GM18951 (cell line): ENCODE results near the gene ARHGAP24.
"Not testable (repeated sequence)": the region's sequence is repeated elsewhere in the genome, so short reads cannot be mapped to it uniquely, and the experiment has no call there.

Source experiments
- POLR2A ChIP-seq: IDR thresholded peaks from 4 replicates; pipeline ENCODE4 v1.6.1; 2011; ENCODE audit warnings: mild to moderate bottlenecking; ENCODE audit not compliant: insufficient read length, insufficient read depth; ENCODE audit errors: extremely low read depth
- in situ Hi-C: fragments of 300-500 bp; cut with MboI; formaldehyde crosslinking; loops from one replicate; pipeline ENCODE4 v1.12.0; 2022; ENCODE audit warnings: low sequenced_read_pairs, mixed read lengths, inconsistent platforms; ENCODE audit not compliant: unreplicated experiment

Gene ARHGAP24

DNA sequence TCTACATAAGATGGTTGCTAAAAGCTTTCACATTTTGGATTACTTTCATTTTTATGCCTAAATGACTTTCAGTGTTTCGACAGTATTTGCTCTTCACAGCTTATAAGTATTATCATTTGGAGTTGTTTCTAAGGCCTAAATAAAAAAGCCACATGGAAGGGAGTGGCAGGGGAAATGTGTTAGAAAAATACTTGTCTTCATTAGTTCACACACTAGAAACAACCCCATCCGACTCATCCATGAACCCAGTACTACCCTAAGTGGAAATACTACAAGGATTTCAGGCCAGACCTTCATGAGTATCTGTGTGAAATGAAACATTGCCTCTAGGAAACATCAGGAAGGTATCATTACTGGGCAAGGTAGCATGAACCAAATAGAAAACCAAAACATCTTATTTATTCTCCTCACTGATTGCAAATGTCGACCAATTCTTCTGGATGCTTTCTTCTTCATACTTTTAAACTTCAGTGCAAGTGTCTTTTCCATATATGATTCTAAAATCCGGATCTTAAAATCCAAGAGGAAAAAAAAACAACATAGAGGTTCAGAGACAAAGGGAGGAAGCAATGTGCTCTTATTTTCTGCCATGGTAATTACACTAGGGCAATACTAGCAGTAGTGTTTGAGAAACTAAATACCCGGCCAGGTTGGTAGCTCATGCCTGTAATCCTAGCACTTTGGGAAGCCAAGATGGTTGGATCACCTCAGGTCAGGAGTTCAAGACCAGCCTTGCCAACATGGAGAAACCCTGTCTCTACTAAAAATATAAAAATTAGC is 349.4 kb downstream of the ARHGAP24 start:
- no peak for TF ChIP-seq POLR2A
- in situ Hi-C loops: no loop called here

DNA sequence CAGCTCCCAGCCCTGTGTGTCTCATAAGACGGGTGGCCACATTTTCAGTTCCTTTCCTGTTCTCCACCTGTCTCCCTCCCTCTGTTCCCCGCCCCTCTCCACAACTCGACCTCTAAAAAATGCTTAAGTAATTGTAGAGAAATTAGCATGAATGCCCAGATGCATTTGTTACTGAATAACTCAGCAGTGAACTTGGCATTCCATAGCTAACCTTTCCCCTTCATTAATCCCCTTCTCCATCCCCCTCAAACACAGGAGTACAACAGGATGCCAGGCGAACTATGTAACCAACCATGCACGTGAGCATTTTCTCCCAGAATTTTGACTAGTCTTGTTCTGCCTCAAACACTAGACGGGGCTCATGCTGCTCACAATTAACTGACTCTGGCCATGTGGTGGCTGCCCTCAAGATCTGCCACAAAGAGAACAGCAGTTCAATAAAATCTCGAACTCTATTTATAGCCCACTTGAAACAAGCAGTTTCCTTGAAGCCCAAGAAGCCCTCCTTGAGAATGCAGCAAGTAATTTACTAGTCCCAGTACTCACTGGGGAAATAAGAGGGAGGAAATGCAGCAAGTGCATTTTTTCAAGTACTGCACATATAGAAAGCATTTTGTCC is 351.2 kb downstream of the ARHGAP24 start:
- TF ChIP-seq POLR2A: no peak
- in situ Hi-C loops: no loop called here

DNA sequence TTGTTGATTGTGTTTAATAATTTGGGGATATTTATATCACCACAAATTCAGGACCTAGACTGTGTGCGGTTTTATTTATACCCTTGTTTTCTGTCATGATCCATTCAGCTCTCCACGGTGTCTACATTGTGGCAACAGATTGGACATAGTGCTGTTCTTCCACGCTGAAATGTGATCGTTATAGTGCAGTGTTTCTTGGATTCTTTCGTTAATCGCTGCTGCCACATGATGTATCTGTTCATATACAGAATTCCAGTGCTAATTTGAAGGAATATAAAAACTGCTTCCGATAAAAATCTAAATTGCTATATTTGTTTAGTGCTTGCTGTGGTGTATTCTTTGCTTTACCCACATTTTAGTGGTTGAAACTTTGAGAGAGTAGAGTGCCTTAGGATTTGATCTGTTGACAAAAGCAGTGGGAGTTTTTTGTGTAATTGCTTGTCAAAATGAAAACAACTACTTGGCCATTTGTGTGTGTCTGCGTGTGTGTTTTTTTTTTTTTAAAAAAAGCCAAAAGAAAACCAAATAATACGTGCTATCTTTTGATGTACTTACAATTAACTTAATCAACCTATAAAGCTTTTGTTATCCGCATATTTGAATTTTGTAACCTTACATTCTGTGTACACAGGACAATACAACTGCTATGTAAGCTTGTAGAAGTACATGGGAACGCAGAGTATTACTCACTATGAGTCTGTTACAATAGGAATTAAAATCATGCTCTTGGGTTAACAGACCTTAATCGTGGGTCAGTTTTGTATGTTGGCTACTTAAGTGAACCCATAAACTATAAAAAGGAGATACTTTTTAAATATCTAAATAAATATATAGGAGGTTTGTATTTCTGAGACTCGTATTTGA is 353.3 kb downstream of the ARHGAP24 start:
- TF ChIP-seq POLR2A: no peak
- in situ Hi-C loops: no loop called here

DNA sequence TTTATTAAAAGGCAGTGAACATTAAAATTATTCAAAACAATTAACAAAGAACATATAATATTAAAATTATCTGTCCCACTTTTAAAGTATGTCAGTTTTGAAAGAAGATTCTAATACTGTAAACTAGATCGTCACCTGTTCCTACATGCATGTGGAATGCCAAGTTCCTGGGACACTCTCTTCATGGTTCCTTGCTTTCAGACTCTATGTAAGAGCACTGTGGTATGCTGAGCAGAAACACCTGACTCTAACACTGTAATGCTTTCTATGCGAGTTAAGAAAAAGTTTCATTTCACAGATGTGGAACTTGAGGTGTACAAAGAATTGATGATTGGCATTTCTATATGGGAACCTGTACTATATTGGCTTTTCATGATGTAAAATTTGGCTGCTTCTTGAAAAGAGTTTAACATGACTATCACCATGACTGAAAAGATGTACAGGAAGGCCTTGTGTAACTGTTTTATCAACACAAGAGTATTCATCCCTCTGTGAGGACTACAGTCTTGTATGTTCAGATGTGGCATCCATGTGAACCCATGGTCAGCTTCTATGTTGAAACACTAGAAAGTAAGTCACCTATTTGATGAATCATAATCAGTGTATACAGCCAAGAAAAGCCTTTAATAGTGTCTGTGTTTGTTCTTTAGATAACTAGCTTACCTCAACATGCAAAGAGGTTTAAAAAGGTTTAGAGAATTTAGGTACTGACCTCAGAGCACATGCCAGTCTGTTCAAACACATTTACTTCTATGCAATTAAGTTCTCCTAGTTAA is 354.5 kb downstream of the ARHGAP24 start:
- in situ Hi-C loops: no loop called here

DNA sequence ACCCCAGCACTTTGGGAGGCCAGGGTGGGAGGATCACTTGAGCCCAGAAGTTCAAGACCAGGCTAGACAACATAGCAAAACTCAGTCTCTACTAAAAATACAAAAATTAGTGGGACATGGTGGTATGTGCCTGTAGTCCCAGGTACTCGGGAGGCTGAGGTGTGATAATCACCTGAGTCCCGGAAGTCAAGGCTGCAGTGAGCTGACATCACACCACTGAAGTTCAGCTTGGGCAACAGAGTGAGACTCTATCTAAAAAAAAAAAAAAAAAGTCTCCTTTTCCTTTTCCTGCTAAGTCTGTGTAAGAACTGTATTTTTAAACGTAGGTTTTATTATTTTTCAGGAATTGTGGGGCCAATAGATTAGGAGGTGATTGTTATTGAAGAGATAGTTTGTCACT is 356.7 kb downstream of the ARHGAP24 start:
- no peak for TF ChIP-seq POLR2A
- in situ Hi-C loops: no loop called here

More for the DNA sequence above, 354.5 kb downstream of the ARHGAP24 start:
- TF ChIP-seq POLR2A: no peak

DNA sequence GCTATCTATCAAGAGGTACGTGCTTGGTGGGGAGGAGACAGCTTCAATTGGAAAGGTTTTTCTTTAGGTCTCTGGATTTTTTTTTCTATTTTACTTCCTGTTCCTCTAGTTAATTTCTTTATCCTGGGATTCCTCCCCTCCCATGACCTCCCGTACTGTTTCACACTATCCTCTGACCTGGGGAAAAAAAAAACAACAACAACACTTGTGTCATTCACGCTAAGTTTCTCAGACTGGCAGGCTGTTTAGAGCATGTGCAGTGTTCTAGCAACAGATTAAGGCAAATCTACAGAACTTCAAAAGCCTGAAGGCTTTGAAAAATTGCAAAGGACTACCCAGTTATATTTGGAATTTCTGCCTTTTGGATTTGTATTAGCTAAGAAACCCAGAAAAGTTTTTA is 358.4 kb downstream of the ARHGAP24 start:
- in situ Hi-C loops: no loop called here
- TF ChIP-seq POLR2A: no peak

DNA sequence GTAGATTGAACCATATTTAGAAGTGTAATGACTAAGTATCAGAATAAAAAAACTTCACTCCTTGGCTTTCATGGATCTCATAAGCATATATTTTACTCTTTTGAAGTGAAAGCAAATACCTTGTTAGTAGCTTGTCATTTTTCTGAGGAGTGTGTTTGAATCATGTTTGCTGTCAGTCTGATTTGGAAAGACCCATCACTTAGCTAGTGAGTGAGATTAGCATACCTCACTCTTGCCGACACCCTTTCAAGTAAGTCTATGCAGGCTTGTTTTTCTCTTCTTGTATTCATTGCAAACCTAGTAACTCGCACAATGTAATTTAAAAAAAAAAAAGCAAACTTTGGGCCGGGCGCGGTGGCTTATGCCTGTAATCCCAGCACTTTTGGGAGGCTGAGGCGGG is 360.0 kb downstream of the ARHGAP24 start:
- no peak for TF ChIP-seq POLR2A
- in situ Hi-C loops: no loop called here

DNA sequence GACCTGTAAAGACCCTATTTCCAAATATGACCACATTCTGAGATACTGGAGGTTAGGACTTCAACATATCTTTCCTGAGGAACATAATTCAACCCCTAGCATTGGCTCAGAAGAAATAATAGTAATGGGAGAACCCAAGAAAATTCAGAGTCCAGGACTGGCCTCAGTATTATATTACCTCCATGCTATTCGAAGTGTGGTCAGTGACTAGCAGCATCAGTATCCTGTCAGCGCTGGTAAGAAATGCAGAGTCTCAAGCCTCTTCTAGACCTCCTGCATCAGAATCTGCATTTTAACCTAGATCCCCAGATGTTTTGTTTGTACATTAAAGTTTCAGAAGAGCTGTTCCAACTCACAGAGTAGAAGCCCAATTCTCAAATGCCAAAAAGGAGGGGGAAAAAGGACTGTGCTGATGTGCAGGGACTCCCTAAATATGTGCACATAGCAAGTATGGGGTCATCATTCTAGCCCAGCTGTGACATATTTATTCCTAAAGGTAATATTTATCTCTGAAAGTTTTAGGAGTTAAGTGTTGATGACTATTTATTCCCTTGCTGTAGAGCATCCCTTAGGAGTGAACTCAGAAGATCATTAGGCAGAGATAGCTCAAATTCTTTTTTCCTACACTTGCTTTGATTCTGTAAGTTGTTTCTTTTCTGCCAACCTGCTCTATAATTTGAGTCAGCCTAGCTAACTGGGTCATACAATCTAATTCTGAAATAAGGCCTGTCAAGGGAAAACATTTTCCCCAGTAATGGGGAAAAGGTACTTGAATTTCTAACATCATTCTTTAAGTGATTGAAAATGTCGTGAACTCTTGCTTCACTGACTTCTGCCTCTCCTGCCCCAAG is 361.9 kb downstream of the ARHGAP24 start:
- no peak for TF ChIP-seq POLR2A
- in situ Hi-C loops: no loop called here

DNA sequence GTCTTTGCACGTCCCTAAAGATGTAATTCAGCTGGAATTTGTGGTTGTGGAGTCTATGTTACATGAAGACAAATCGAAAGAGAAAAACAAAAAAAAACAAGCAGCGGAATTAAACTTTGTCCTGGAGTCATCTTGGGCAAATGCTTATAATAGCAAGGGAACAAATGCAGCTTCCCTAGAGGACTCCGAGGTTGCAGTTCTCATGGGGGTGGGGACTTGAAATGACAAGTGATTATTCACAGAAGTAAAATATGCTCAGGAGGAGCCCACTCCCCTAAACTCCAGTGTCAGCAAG is 362.4 kb downstream of the ARHGAP24 start:
- TF ChIP-seq POLR2A: no peak
- in situ Hi-C loops: no loop called here

DNA sequence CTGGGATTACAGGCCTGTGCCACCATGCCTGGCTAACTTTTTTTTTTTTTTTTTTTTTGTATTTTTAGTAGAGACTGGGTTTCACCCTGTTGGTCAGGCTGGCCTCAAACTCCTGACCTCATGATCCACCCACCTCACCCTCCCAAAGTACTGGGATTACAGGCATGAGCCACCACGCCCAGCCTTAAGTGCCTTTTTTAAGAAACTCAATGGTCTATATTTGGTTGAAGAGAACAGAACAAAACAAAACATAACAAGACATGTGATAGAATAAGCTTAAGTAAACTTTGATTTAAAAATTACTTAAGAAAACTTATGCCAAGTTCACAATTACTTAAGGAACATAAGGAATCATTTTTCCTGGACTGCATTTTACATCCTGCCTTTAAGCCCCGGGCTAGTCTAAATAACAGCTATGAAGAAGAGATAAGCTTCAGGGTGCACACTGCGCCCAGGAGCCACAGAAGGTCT is 365.1 kb downstream of the ARHGAP24 start:
- in situ Hi-C loops: not testable (repeated sequence)

DNA sequence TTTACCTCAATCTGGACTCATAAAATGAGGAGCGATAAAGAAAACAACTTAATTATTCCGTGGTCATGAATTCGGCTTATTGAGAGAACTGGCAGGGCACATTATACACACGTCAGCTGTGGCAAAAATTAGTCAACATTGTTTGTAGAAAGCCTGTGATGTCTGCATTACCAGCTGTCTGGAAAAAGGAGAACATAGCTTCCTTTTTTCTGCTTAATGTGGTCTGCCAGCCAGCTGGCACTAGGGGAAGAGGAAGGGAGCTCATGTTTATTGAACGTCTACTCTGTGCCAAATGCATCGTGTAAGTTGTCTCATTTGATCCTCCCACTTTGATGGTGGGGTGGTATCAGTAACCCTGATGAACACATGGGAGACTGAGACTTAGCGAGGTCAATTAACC is 367.6 kb downstream of the ARHGAP24 start:
- in situ Hi-C loops: no loop called here
- no peak for TF ChIP-seq POLR2A

DNA sequence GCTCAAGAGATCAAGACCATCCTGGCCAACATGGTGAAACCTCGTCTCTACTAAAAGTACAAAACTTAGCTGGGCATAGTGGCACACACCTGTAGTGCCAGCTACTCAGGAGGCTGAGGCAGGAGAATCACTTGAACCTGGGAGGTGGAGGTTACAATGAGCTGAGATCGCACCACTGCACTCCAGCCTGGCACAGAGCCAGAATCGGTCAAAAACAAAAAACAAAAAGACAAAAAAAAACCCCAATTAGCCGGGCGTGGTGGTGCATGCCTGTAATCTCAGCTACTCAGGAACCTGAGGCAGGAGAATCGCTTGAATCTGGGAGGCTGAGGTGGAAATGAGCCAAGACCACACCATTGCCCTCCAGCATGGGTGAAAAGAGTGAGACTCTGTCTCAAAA is 378.8 kb downstream of the ARHGAP24 start:
- in situ Hi-C loops: not testable (repeated sequence)
